ENCODE results near the gene CCRL2. TPM values are rescaled to one million over a fixed set of nuclear protein-coding genes. Genes with fewer than 3 reads are reported as not detected.

The CCRL2 gene
- polyA plus RNA-seq, 1 donor from 2014 or later = not detected

- Histone ChIP-seq H2AFZ (ENCODE audit: low read depth, low read length) (no peak overlapping the region), H3K9me2 (ENCODE audit: insufficient read depth, low read length) (no peaks in the 10 kb centered on the region), H3K79me2 (replicated peaks; ENCODE audit: insufficient read depth, low read length) (no peaks in the 10 kb centered on the region), H3K9ac (ENCODE audit: low read length) (no peak overlapping the region), H3K4me3 (ENCODE audit: low read length) (no peak overlapping the region), H3K27me3 (ENCODE audit: insufficient read depth, low read depth, low read length) (no peaks in the 10 kb centered on the region), H4K20me1 (ENCODE audit: insufficient read depth) (no peaks in the 10 kb centered on the region), H3K4me2 (ENCODE audit: low read length) (no peak overlapping the region), H3F3A (ENCODE audit: insufficient read depth, low read length, poor library complexity, severe bottlenecking) (no peaks in the 10 kb centered on the region), H3K27ac (ENCODE audit: low read length) (no peak overlapping the region), H3K9me3 (ENCODE audit: low read length) (no peaks in the 10 kb centered on the region), H3K36me3 (ENCODE audit: insufficient read depth, low read length) (no peaks in the 10 kb centered on the region)
- TF ChIP-seq TAF1 (IDR thresholded peaks at IDR 0.05; ENCODE audit: low read depth) (no peak), POLR2AphosphoS5 (IDR thresholded peaks at IDR 0.05) (no peak), MXI1 (conservative IDR thresholded peaks at IDR 0.05; ENCODE audit: poor library complexity, severe bottlenecking) (no peak), EP300 (conservative IDR thresholded peaks at IDR 0.05; ENCODE audit: poor library complexity, severe bottlenecking) (no peak), REST (IDR thresholded peaks at IDR 0.05; ENCODE audit: borderline replicate concordance) (no peak), EZH2 (IDR thresholded peaks at IDR 0.05; ENCODE audit: borderline replicate concordance, insufficient read depth, low read length, poor library complexity, severe bottlenecking) (no peak), SMC3 (conservative IDR thresholded peaks at IDR 0.05; ENCODE audit: poor library complexity) (peak; percentile 68), RAD21 (conservative IDR thresholded peaks at IDR 0.05) (peak; percentile 75)
- TF ChIP-seq, protein P1, sequence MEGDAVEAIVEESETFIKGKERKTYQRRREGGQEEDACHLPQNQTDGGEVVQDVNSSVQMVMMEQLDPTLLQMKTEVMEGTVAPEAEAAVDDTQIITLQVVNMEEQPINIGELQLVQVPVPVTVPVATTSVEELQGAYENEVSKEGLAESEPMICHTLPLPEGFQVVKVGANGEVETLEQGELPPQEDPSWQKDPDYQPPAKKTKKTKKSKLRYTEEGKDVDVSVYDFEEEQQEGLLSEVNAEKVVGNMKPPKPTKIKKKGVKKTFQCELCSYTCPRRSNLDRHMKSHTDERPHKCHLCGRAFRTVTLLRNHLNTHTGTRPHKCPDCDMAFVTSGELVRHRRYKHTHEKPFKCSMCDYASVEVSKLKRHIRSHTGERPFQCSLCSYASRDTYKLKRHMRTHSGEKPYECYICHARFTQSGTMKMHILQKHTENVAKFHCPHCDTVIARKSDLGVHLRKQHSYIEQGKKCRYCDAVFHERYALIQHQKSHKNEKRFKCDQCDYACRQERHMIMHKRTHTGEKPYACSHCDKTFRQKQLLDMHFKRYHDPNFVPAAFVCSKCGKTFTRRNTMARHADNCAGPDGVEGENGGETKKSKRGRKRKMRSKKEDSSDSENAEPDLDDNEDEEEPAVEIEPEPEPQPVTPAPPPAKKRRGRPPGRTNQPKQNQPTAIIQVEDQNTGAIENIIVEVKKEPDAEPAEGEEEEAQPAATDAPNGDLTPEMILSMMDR (IDR thresholded peaks at IDR 0.05; ENCODE audit: poor library complexity, severe bottlenecking) = peak; percentile 66
Measured at GRCh38 chr3:46378426-46378942, 28.6 kb upstream of the CCRL2 start.

DNA sequence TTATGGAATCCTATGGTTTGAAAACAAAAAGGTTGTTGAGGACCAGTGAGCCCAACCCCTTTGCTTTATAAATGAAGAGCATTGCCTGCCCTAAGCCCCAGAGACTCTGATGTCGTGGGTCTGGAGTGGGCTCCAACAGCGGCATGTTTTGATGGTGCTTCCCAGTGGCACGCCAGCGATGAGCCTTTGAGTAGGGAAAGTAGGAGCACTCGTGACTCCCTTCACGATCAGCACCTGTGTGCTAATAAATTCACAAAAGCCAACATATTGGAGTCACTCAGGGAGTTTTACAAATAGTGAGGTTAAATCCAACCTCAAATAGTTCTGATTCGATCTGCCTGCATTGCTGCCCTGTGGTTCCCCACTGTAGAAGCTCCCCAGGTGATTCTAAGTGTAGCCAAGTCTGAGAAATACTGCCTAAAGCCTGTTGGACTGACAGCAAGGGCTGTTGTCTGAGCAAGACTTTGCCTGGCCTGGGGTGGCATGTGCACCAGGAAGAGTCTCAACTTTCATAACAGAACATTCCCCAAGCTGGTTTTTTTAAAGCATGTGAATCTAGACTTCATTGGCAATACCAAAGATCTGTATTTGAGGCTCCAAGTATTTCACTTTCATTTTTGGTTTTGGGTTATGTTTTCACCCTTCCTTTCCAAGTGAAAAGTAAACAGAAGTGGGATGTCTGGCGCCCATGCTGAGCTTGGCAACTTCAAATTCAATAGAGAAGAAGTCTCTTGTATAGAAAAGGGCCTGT is 26.4 kb upstream of the CCRL2 start:
- Histone ChIP-seq H3K4me3 (ENCODE audit: low read length) (no peak overlapping the region), H2AFZ (ENCODE audit: low read depth, low read length) (no peak overlapping the region), H3K9me3 (ENCODE audit: low read length) (no peaks in the 10 kb centered on the region), H4K20me1 (ENCODE audit: insufficient read depth) (no peaks in the 10 kb centered on the region), H3K79me2 (replicated peaks; ENCODE audit: insufficient read depth, low read length) (no peaks in the 10 kb centered on the region), H3K27ac (ENCODE audit: low read length) (no peak overlapping the region), H3K36me3 (ENCODE audit: insufficient read depth, low read length) (no peaks in the 10 kb centered on the region), H3K4me2 (ENCODE audit: low read length) (no peak overlapping the region), H3F3A (ENCODE audit: insufficient read depth, low read length, poor library complexity, severe bottlenecking) (no peaks in the 10 kb centered on the region), H3K9me2 (ENCODE audit: insufficient read depth, low read length) (no peaks in the 10 kb centered on the region), H3K27me3 (ENCODE audit: insufficient read depth, low read depth, low read length) (no peaks in the 10 kb centered on the region), H3K9ac (ENCODE audit: low read length) (no peak overlapping the region)
- TF ChIP-seq EP300 (conservative IDR thresholded peaks at IDR 0.05; ENCODE audit: poor library complexity, severe bottlenecking) = no peak
- no peak for TF ChIP-seq SMC3 (conservative IDR thresholded peaks at IDR 0.05; ENCODE audit: poor library complexity)
- TF ChIP-seq TAF1 (IDR thresholded peaks at IDR 0.05; ENCODE audit: low read depth) = no peak
- no peak for TF ChIP-seq EZH2 (IDR thresholded peaks at IDR 0.05; ENCODE audit: borderline replicate concordance, insufficient read depth, low read length, poor library complexity, severe bottlenecking)
- no peak for TF ChIP-seq POLR2AphosphoS5 (IDR thresholded peaks at IDR 0.05)
- no peak for TF ChIP-seq RAD21 (conservative IDR thresholded peaks at IDR 0.05)
- TF ChIP-seq, protein P1 (IDR thresholded peaks at IDR 0.05; ENCODE audit: poor library complexity, severe bottlenecking) = no peak
- no peak for TF ChIP-seq REST (IDR thresholded peaks at IDR 0.05; ENCODE audit: borderline replicate concordance)
- TF ChIP-seq MXI1 (conservative IDR thresholded peaks at IDR 0.05; ENCODE audit: poor library complexity, severe bottlenecking) = no peak

Measured in neural cell (in vitro differentiated cells).